GM12878 (cell line): ENCODE results near the gene HMX3. TPM values are rescaled to one million over a fixed set of nuclear protein-coding genes. Genes with fewer than 3 reads are reported as not detected.

ENCODE experiments used
- BCL3 ChIP-seq: IDR thresholded peaks from 2 replicates; pipeline ENCODE4 v1.6.1; 2011; ENCODE audit warnings: borderline replicate concordance, low read depth, mild to moderate bottlenecking, moderate library complexity, low read length; ENCODE audit not compliant: insufficient read depth, poor library complexity, severe bottlenecking
- CBX5 ChIP-seq: sonication (generic); IDR thresholded peaks from 2 replicates; pipeline ENCODE4 v1.6.1; 2016; ENCODE audit warnings: low read depth, moderate library complexity, mild to moderate bottlenecking, inconsistent platforms
- DPF2 ChIP-seq: fragments of 450-650 bp; IDR thresholded peaks from 2 replicates; pipeline ENCODE4 v1.6.1; 2017; ENCODE audit warnings: mild to moderate bottlenecking
- E4F1 ChIP-seq: fragments of 450-650 bp; IDR thresholded peaks from 2 replicates; pipeline ENCODE4 v1.6.1; 2018; ENCODE audit warnings: borderline replicate concordance, mild to moderate bottlenecking; ENCODE audit not compliant: partially characterized antibody
- KDM1A ChIP-seq: fragments of 200-600 bp; sonication (generic); IDR thresholded peaks from 2 replicates; pipeline ENCODE4 v1.6.1; 2016; ENCODE audit warnings: borderline replicate concordance
- SP1 ChIP-seq: IDR thresholded peaks from one replicate; pipeline ENCODE4 v1.6.1; 2011; ENCODE audit warnings: low read depth, low read length
- SUZ12 ChIP-seq: fragments of 200-600 bp; sonication (generic); IDR thresholded peaks from one replicate; pipeline ENCODE4 v1.6.1; 2018; ENCODE audit warnings: antibody characterized with exemption, mild to moderate bottlenecking; ENCODE audit not compliant: unreplicated experiment
- USF2 ChIP-seq: IDR thresholded peaks from 2 replicates; pipeline ENCODE4 v1.6.1; 2011; ENCODE audit warnings: low read depth, low read length, improper control_type of control experiment, borderline replicate concordance
- YBX1 ChIP-seq: fragments of 450-650 bp; IDR thresholded peaks from 2 replicates; pipeline ENCODE4 v1.6.1; 2016; ENCODE audit warnings: antibody characterized with exemption
- YY1 ChIP-seq: IDR thresholded peaks from 2 replicates; pipeline ENCODE4 v1.6.1; 2011; ENCODE audit warnings: low read depth, mild to moderate bottlenecking, low read length
- ZNF24 ChIP-seq: fragments of 450-650 bp; IDR thresholded peaks from 2 replicates; pipeline ENCODE4 v1.6.1; 2017; ENCODE audit warnings: antibody characterized with exemption, mild to moderate bottlenecking
- polyA plus RNA-seq, 11 experiments: library from polyadenylated mRNA; depleted of rRNA in 4 of 11; unstranded in 6 of 11; stranded (reverse) in 5 of 11; fragments of >200 nt; fragmentation: Nextera tagmentation in 4 of 11; fragmentation: Illumina TruSeq in 1 of 11; extraction: Ambion mirVana in 4 of 11; extraction: Trizol in 1 of 11; gene quantifications; 1 replicate in 1 of 11; 2 replicates in 10 of 11; pipeline versions ENCODE4 v1.2.1 to v1.2.3, GENCODE V29; 2011 to 2016; ENCODE audit warnings: inconsistent platforms in 2 of 11, missing spikeins in 2 of 11, low read depth in 1 of 11
- total RNA-seq, 4 experiments: library from RNA; depleted of rRNA in 3 of 4; stranded (reverse); fragments of >200 nt in 3 of 4; fragmentation: Illumina TruSeq in 1 of 4; extraction: Trizol in 1 of 4; gene quantifications; 2 replicates each; pipeline versions ENCODE4 v1.2.1 to v1.2.3, GENCODE V29; 2013 to 2021

HMX3 gene
- total and polyA plus RNA-seq, 10 of the 15 experiments (the other 5 are each of a cell fraction or from before 2014, with no cell fraction given): 0.63 to 60.5 (median 15.3) TPM; not detected in 2

- TF ChIP-seq USF2 (no peak), SUZ12 (no peak), DPF2 (no peak), YBX1 (no peak), SP1 (no peak), ZNF24 (no peak), E4F1 (no peak), BCL3 (no peak), CBX5 (no peak), YY1 (no peak), KDM1A (no peak)
Measured at GRCh38 chr10:123102673-123103072, 33.1 kb upstream of the HMX3 start (continued).
